Epidermal melanocyte (primary cell): ENCODE measurements around the gene DDX5.

Experiments used
- DNase-seq: peaks from one replicate; pipeline ENCODE4 v3.0.0; 2011; ENCODE audit warnings: low spot score; ENCODE audit not compliant: insufficient read length

Gene DDX5

GRCh38 chr17:64448665-64449512 lies 57.2 kb downstream of the DDX5 start, which contains the start of gene MILR1:
Gene MILR1, plus strand, starts transcription at chr17:64449115. Its CDS starts 54 bp downstream, at chr17:64449169.
- DNase-seq = no peak
